ENCODE measurements around the gene EPB41L3.

EPB41L3 gene

GRCh38 chr18:5463831-5464230 is 80.0 kb downstream of the EPB41L3 start:
- H2AFZ ChIP-seq (ENCODE audit: low read length): no peak overlapping the region
- H3K4me3 ChIP-seq (ENCODE audit: low read depth, low read length, poor library complexity, severe bottlenecking): no peak overlapping the region
- H3K9ac ChIP-seq (ENCODE audit: low read length): no peak overlapping the region
- no peaks in the 10 kb centered on the region for H3K36me3 ChIP-seq (ENCODE audit: insufficient read depth, low read length)
- no peaks in the 10 kb centered on the region for H3K27me3 ChIP-seq (ENCODE audit: insufficient read depth, low read length)
- H4K20me1 ChIP-seq (ENCODE audit: insufficient read depth, low read length): no peaks in the 10 kb centered on the region
- no peaks in the 10 kb centered on the region for H3K9me3 ChIP-seq (ENCODE audit: low read length)
- H3K9me2 ChIP-seq (ENCODE audit: low read depth, low read length): no peaks in the 10 kb centered on the region
- H3K4me2 ChIP-seq (ENCODE audit: low read length): no peak overlapping the region
- H3K27ac ChIP-seq (ENCODE audit: low read depth, low read length, poor library complexity, severe bottlenecking): no peak overlapping the region
- H3K79me2 ChIP-seq (ENCODE audit: insufficient read depth, low read length): no peaks in the 10 kb centered on the region
- TF ChIP-seq CTCF (IDR thresholded peaks at IDR 0.05; ENCODE audit: low read length) (no peak), EZH2 (IDR thresholded peaks at IDR 0.05; ENCODE audit: borderline replicate concordance, low read length) (no peak)
- H3K4me1 ChIP-seq (ENCODE audit: insufficient read depth, low read length, severe bottlenecking): no peaks in the 10 kb centered on the region
- H3F3A ChIP-seq (ENCODE audit: insufficient read depth, low read length): no peaks in the 10 kb centered on the region

DNA sequence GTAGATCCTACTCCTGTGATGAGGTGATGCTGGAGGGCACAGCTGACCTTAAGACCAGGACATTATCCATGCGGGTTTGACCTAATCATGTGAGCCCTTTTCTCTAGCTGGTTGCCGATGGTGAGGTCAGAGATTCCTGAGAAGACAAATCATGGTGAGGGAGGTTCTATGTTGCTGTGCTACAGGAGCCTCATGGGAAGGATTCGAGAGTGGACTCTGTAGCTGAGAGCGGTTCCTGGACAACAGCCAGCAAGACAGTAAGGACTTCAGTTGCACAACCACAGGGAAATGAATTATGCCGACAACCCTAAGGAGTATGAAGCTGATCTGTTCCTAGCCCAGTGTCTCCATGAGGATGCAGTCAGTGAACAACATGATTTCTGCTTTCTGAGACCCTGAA is 80.4 kb downstream of the EPB41L3 start:
- Histone ChIP-seq H3K4me1 (ENCODE audit: insufficient read depth, low read length, severe bottlenecking) (no peaks in the 10 kb centered on the region), H3K4me2 (ENCODE audit: low read length) (no peak overlapping the region), H3K9me2 (ENCODE audit: low read depth, low read length) (no peaks in the 10 kb centered on the region), H3K79me2 (ENCODE audit: insufficient read depth, low read length) (no peaks in the 10 kb centered on the region), H3K36me3 (ENCODE audit: insufficient read depth, low read length) (no peaks in the 10 kb centered on the region), H3K27ac (ENCODE audit: low read depth, low read length, poor library complexity, severe bottlenecking) (no peak overlapping the region), H2AFZ (ENCODE audit: low read length) (no peak overlapping the region), H4K20me1 (ENCODE audit: insufficient read depth, low read length) (no peaks in the 10 kb centered on the region), H3K9ac (ENCODE audit: low read length) (no peak overlapping the region), H3F3A (ENCODE audit: insufficient read depth, low read length) (no peaks in the 10 kb centered on the region), H3K27me3 (ENCODE audit: insufficient read depth, low read length) (no peaks in the 10 kb centered on the region), H3K4me3 (ENCODE audit: low read depth, low read length, poor library complexity, severe bottlenecking) (no peak overlapping the region), H3K9me3 (ENCODE audit: low read length) (no peaks in the 10 kb centered on the region)
- TF ChIP-seq EZH2 (IDR thresholded peaks at IDR 0.05; ENCODE audit: borderline replicate concordance, low read length) (no peak), CTCF (IDR thresholded peaks at IDR 0.05; ENCODE audit: low read length) (no peak)

DNA sequence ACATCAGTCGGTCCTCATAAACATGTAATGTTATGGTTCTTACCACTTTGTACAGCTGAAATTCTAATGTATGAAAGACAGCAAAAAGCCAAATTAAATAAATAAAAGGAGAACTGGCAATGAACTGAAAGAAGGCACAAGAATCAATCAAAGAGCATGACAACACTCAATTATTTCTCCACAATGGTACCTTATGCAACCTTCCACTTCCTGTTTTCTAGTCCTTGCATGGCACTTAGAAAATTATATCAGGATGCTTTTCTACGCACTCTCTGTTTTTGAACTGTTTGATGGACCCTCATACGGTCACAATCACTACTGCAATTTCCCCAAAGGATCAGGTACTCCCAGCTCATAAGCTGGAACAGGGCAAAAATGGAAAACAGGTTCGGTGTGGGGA is 81.6 kb downstream of the EPB41L3 start:
- H3F3A ChIP-seq (ENCODE audit: insufficient read depth, low read length): no peaks in the 10 kb centered on the region
- no peaks in the 10 kb centered on the region for H3K27me3 ChIP-seq (ENCODE audit: insufficient read depth, low read length)
- no peaks in the 10 kb centered on the region for H4K20me1 ChIP-seq (ENCODE audit: insufficient read depth, low read length)
- H3K9me2 ChIP-seq (ENCODE audit: low read depth, low read length): no peaks in the 10 kb centered on the region
- no peak overlapping the region for H3K27ac ChIP-seq (ENCODE audit: low read depth, low read length, poor library complexity, severe bottlenecking)
- no peaks in the 10 kb centered on the region for H3K9me3 ChIP-seq (ENCODE audit: low read length)
- no peak overlapping the region for H3K9ac ChIP-seq (ENCODE audit: low read length)
- no peak overlapping the region for H2AFZ ChIP-seq (ENCODE audit: low read length)
- no peak for TF ChIP-seq EZH2 (IDR thresholded peaks at IDR 0.05; ENCODE audit: borderline replicate concordance, low read length)
- no peak for TF ChIP-seq CTCF (IDR thresholded peaks at IDR 0.05; ENCODE audit: low read length)
- H3K36me3 ChIP-seq (ENCODE audit: insufficient read depth, low read length): no peaks in the 10 kb centered on the region
- no peaks in the 10 kb centered on the region for H3K4me1 ChIP-seq (ENCODE audit: insufficient read depth, low read length, severe bottlenecking)
- H3K79me2 ChIP-seq (ENCODE audit: insufficient read depth, low read length): no peaks in the 10 kb centered on the region
- H3K4me3 ChIP-seq (ENCODE audit: low read depth, low read length, poor library complexity, severe bottlenecking): no peak overlapping the region
- no peak overlapping the region for H3K4me2 ChIP-seq (ENCODE audit: low read length)

Measured in OCI-LY1 (cell line).